Liver (tissue), 3 donors: ENCODE measurements around the gene KIR2DL1.

Experiments used
- CTCF ChIP-seq: fragments of 150-350 bp; IDR thresholded peaks from 2 replicates; pipeline ENCODE4 v1.5.1; 2017; ENCODE audit warnings: improper control_type of control experiment, low read depth, low read length; ENCODE audit not compliant: missing input control
- GABPA ChIP-seq, 2 donors: IDR thresholded peaks in 1 of 2; conservative IDR thresholded peaks in 1 of 2; 2 replicates each; pipeline ENCODE4 v1.6.1; 2016; ENCODE audit warnings: antibody characterized with exemption in 2 of 2, mild to moderate bottlenecking in 1 of 2, moderate library complexity in 1 of 2
- NR2F2 ChIP-seq: IDR thresholded peaks from 2 replicates; pipeline ENCODE4 v1.6.1; 2016; ENCODE audit warnings: antibody characterized with exemption
- RAD21 ChIP-seq, 2 donors: IDR thresholded peaks; 2 replicates each; pipeline ENCODE4 v1.6.1; 2016; ENCODE audit warnings: antibody characterized with exemption in 2 of 2, mild to moderate bottlenecking in 2 of 2
- RXRA ChIP-seq, 2 donors: IDR thresholded peaks; 2 replicates each; pipeline ENCODE4 v1.6.1; 2017 to 2018; ENCODE audit warnings: antibody characterized with exemption in 2 of 2, mild to moderate bottlenecking in 1 of 2
- TAF1 ChIP-seq: conservative IDR thresholded peaks from 2 replicates; pipeline ENCODE4 v1.6.1; 2016; ENCODE audit warnings: antibody characterized with exemption, mild to moderate bottlenecking
- YY1 ChIP-seq: IDR thresholded peaks from 2 replicates; pipeline ENCODE4 v1.6.1; 2016; ENCODE audit warnings: antibody characterized with exemption, mild to moderate bottlenecking
- donor health status: healthy.
- donor health status: healthy.

- TF ChIP-seq TAF1 (no peak), CTCF (no peak), GABPA (IDR thresholded peaks at IDR 0.05 in 1 of 2, conservative IDR thresholded peaks at IDR 0.05 in 1 of 2) (no peak), RAD21 (IDR thresholded peaks at IDR 0.05) (no peak), NR2F2 (no peak), RXRA (IDR thresholded peaks at IDR 0.05) (no peak), YY1 (no peak)
These were observed 36.9 kb downstream of the KIR2DL1 start for GRCh38 chr19:54806516-54806838.
